ENCODE measurements around the gene TBXAS1.

TBXAS1 gene

DNA sequence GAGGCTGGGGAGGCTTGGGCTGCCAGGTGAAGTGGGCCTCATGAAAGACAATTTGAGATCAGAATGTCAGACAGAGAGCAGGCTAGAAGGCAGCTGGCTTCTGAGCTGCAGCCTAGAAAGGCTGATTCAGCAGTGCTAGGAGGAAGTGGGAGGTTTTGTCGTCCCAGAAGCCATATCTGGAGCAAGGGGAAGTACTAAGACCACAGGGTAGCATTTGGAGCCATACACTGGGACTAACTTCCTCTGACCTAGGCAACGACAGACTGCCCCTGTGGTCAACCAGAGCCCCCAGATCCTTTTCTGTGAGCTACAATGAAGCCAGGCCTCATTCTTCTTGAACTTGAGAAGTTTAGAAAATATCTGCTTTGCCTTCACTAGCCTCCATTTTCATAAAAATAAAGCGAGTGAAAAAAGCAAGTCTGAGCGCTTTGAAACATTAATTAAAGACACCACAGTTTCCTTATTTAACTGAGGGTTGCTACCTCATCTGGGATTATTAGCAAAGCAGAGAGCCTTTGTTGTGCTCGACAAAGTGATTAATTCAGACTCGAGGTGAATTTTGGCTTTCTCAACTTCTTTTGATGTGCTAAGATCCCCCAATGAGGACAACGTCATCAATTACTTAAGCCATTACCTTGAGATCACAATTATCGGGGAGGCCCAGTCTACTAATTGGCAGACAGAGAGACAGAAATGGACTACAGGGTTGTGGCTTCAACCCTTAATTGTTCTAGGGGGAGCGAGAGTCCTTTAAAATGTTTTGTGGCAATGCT lies 26.6 kb downstream of the TBXAS1 start:
- DNase-seq: no peak

GRCh38 chr7:139857791-139858190 lies 28.7 kb downstream of the TBXAS1 start:
- no peak for DNase-seq

GRCh38 chr7:139860090-139860775 lies 31.2 kb downstream of the TBXAS1 start:
- no peak for DNase-seq

GRCh38 chr7:139861803-139862202 lies 32.7 kb downstream of the TBXAS1 start:
- DNase-seq: no peak

GRCh38 chr7:139866047-139866837 lies 37.2 kb downstream of the TBXAS1 start:
- DNase-seq: no peak

- peak in 1 of 3 experiments; percentile 30 for DNase-seq
These were observed 38.8 kb downstream of the TBXAS1 start for GRCh38 chr7:139867847-139868246.

DNA sequence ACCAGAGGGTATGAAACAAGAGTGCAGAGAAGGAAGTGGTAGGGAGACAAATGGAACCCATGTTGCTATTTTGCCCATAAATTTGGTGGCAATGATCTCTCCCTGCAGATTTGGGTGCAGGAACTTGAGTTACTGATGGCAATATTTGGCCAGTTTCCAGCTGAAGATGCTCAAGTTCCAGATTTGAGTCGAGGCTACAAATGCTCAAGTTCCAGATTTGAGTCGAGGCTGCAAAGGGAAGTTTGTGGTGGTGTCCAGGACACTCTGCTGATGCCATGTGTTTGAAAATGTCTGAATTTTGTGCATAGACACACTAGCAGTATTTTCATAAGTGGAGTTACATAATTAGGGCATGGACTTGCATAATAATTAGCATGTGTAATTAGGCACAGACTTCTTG lies 40.8 kb downstream of the TBXAS1 start:
- DNase-seq: no peak

DNA sequence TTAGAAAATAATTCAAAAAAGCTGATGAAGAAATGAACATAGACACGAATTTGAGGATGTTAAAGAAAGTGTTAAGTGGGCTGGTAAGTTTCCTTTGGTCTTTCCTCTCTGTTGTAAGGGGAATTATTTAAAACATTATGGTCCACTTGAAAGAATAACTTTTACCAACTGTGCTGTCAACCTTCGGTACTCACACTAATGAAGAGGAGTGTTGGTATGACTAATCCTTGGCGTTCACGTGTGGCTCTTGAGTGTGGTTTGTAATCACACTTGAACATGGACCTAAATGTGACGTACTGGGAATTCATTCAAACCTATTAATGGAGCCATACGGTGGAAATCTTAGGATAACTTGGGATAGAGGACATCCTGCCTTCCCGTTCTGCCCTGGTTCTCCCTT lies 41.3 kb downstream of the TBXAS1 start:
- DNase-seq: no peak

DNA sequence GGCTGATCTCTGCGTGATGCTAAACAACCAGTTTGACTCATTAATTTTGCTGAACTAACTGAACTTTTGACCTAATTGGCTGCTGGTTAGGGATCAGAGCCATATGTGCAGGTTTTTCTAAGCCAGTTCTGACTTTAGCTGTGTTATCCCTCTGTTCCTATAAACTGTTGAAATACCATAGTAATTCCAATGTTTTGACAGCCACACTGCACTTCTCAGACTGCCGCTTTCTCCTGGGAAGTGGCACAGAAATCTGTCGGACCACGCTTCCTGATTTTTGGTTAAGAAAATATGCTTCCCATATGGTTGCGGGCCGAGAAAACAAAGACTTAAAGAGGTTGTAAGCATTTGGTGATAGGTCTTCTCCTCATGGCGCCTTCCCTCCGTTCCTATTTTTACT lies 42.3 kb downstream of the TBXAS1 start:
- no peak for DNase-seq

DNA sequence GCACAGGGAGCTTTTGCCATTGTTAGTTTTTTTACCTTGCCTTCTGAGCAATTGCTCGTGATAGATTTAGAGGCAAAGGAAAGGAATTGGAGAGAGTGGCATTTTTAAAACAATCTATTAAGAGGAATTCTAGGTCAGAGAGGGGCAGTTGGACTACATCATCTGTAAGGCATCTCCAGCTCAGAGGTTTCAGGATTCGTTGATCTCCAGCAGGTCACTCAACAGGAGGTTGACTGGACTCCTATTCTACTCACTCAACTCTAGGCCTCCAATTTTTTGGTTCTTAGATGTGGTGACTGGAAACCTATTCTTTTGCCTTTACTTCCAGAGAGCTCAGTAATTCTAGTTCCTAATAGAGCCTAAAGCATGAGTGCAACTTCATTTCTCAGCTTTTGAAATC lies 42.8 kb downstream of the TBXAS1 start:
- DNase-seq: no peak

DNA sequence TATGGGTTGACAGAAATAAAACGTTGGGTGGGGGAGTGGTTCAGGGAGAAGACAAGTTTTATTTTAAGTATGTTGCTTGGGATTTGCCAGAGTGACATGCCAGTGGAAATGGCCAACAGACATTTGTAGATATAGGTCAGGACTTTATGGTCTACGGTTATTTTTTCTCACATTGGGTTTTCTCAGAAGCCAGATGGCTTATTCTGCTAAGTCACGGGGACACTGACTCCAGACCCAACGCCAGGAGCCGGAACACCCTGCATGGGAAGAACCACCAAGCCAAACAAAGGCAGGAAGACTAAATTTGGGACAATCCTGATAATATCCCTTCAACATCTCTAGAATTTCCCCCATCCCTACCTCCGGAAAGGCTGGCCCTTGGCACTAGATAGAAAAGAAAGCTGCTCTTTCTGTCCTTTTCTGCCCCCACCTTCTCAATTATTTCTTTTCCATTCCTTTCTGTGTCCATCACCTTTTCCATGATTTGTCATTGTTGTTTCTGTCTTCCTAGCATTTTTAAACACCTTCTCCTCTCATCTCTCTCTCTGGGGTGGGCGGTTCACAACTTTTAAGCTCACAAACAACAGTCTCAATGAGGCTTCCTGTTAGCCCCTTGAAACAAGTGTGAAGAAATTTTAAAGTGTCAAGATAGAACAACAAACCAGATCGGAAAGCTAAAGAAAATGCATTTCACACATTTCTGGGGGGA lies 44.7 kb downstream of the TBXAS1 start:
- no peak for DNase-seq

- DNase-seq: no peak
These were observed 45.2 kb downstream of the TBXAS1 start for GRCh38 chr7:139874302-139874629.

DNA sequence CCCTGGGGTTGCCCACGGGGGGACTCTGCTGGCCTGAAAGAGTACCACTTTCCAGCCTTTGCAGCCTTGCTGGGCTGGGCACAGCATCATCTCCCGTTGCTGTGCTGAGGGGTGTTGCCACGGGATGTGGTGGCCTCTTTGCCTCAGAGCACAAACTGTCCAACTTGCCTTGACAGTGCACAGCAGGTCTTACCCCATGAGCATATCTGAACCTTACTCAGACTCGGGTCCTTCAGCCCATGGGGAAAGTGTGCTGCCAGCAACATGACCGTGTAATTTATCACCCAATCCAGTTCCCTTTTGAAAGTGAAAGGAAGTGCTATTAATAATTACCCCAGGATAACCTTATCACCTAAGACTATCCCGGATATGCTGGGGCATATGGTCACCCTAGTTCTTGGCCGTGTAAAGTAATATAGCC lies 46.8 kb downstream of the TBXAS1 start:
- DNase-seq: no peak

DNA sequence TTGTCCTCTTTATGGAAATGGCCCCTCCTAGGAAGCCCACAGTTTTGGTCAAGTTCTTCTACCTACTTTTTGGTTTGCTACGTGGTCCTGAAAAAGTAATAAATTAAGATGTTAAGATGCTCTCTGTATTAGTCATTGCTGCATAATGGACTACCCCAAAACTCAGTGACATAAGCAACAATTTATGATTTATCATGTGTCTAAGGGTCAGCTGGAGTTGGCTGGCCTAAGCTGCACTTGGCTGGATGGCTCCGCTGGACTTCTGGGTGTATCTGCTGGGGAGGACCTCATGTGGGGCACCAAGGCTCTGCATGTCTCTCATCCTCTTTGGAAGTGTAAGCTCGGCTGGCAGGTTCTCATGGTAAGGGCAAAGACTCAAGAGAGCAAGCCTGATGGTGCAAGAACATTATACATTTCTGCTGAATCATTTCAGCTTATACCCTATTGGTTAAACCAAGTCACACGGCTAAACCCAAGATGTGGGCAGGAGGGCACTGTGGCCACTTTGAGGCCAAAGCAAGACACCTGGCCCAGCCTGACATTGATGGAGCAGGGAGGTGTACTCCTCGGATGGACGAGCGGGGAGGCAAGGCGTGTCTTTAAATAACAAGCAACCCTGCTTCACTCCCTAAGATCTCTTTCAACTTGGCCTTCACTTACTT lies 47.7 kb downstream of the TBXAS1 start:
- DNase-seq: no peak

- no peak for DNase-seq
These were observed 54.8 kb downstream of the TBXAS1 start for GRCh38 chr7:139883814-139884213.

DNA sequence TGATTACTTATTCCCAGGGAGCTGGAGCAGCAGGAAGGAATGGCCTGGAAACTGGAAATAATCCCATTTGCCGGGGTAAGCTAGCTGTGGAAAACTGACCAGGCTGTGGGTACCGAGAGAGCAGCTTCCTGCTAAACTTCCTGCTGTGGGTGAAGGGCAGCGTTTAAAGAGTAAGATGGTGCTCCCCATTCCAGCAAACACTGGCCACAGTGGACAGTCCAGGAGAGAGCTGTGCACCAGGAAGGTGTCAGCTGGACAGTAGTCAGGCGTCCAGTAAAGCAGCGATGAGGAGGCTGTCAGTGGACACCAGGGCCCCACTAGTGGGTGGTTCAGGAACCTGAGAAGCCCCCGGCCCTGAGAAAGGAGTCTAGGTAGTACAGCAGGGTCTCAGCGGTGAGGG lies 55.4 kb downstream of the TBXAS1 start:
- no peak for DNase-seq

DNA sequence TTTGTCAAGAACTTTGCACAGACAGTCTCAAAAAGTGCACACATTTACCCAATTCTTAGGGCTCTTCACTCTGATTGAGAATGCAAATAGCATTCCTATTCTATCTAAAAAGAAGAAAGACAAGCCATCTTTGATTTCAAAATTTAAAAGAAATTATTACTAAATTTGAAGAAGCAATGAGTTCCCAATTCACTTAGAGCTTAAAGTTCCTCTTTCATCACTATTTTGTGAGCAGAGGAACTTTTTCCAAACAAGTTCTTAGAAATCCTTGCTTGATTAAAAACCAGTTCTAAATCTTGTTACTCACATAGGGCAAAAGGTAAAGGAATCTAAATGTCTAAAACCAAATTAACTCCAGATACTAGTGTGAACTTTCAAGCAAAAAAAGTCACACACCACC lies 56.4 kb downstream of the TBXAS1 start:
- DNase-seq: no peak

DNA sequence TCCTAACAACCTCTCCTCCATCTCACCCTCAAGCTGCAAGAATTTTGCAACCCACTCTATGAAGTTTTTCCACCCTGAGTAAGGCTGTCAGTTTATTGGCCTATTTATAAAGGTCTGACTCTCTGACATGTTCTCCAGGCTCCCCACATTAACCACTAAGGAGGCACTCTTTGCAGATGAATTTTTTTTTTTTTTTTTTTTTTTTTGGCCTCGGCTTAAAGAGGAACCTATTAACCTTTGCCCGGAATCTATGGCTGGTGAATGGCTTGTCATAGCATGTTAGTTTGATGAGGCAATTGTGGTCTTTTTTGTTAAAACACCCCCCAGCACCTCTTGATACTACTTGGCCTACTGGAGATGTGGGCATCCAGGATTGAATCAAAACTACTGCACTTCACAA lies 57.1 kb downstream of the TBXAS1 start:
- DNase-seq: no peak

- no peak for DNase-seq
These were observed 57.8 kb downstream of the TBXAS1 start for GRCh38 chr7:139886899-139887298.

GRCh38 chr7:139887992-139888481 lies 59.0 kb downstream of the TBXAS1 start:
- no peak for DNase-seq

GRCh38 chr7:139889186-139889871 lies 60.3 kb downstream of the TBXAS1 start:
- DNase-seq: no peak

DNA sequence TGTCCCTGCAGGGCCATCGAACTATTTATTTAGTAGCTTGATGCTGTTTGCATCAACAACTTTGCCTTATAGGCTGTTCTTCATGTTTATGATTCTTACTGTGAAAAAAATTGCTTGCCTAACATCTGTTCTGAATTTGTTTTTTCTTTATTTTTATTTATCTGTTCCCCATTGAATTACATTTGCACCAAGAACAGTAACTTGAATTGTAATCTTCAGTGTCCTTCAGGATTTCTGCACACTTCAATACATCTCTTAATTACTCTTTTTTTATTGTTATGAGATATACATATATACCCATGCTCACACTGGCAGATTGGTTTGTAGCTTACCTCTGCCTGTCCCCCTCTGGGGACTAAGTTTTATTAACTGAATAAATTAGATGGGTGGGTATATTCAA lies 64.4 kb downstream of the TBXAS1 start:
- peak in 1 of 3 experiments; percentile 24 for DNase-seq

Data from NCI-H1417 (cell line).